ENCODE results near the gene LOC101059915.
"Not testable (repeated sequence)": the region's sequence is repeated elsewhere in the genome, so short reads cannot be mapped to it uniquely, and the experiment has no call there.

The LOC101059915 gene

GRCh38 chrX:71640002-71640401, 27.3 kb upstream of the LOC101059915 start:
- Histone ChIP-seq H2AK5ac (ENCODE audit: low read length, severe bottlenecking) (no peak overlapping the region), H3K4ac (ENCODE audit: low read depth in 1 of 2, low read length in 2 of 2) (no peak overlapping the region), H2BK120ac (ENCODE audit: low read depth, low read length) (no peak overlapping the region), H3K4me1 (ENCODE audit: control insufficient read depth, insufficient read depth, low read depth, low read length) (no peaks in the 10 kb centered on the region), H3K27ac (ENCODE audit: low read length, poor library complexity, severe bottlenecking) (no peak overlapping the region), H4K91ac (ENCODE audit: low read length) (no peak overlapping the region), H2BK5ac (ENCODE audit: low read depth, low read length, poor library complexity, severe bottlenecking) (no peak overlapping the region), H3K18ac (ENCODE audit: low read depth in 1 of 2, low read length in 2 of 2) (no peak overlapping the region), H3K9me3 (ENCODE audit: control insufficient read depth, low read length) (no peaks in the 10 kb centered on the region), H3K79me1 (replicated peaks; ENCODE audit: low read length, poor library complexity, severe bottlenecking) (no peaks in the 10 kb centered on the region), H3K36me3 (ENCODE audit: control insufficient read depth in 1 of 2, insufficient read depth in 2 of 2, low read depth in 1 of 2, low read length in 2 of 2) (no peaks in the 10 kb centered on the region), H3K14ac (ENCODE audit: low read length in 2 of 2) (no peak overlapping the region), H2BK12ac (ENCODE audit: low read length in 2 of 2) (no peak overlapping the region), H3K9ac (ENCODE audit: low read length) (no peak overlapping the region), H2BK15ac (ENCODE audit: low read depth, poor library complexity, severe bottlenecking) (no peak overlapping the region), H2AFZ (ENCODE audit: low read depth, low read length) (no peak overlapping the region), H3K23ac (ENCODE audit: low read length in 2 of 2) (no peak overlapping the region), H4K8ac (ENCODE audit: low read length) (no peak overlapping the region), H3K27me3 (ENCODE audit: control insufficient read depth in 1 of 2, insufficient read depth in 1 of 2, low read length in 2 of 2) (peaks cover 0 to 13% of the 10 kb centered on the region in 2 experiments), H3K4me2 (ENCODE audit: low read length, poor library complexity, severe bottlenecking) (no peak overlapping the region), H3K4me3 (ENCODE audit: insufficient read depth in 1 of 2, low read depth in 1 of 2, low read length in 2 of 2) (no peak overlapping the region)
- WGBS: 92% methylated on average over 3 of the region's 4 CpGs
- DNase-seq: no peak

- not testable (repeated sequence) for H3K4ac ChIP-seq (ENCODE audit: low read depth in 1 of 2, low read length in 2 of 2); H2AK5ac ChIP-seq (ENCODE audit: low read length, severe bottlenecking); H3K18ac ChIP-seq (ENCODE audit: low read depth in 1 of 2, low read length in 2 of 2); H3K9me3 ChIP-seq (ENCODE audit: control insufficient read depth, low read length); H2BK15ac ChIP-seq (ENCODE audit: low read depth, poor library complexity, severe bottlenecking); H3K4me2 ChIP-seq (ENCODE audit: low read length, poor library complexity, severe bottlenecking); H3K36me3 ChIP-seq (ENCODE audit: control insufficient read depth in 1 of 2, insufficient read depth in 2 of 2, low read depth in 1 of 2, low read length in 2 of 2); H4K91ac ChIP-seq (ENCODE audit: low read length); DNase-seq; H3K4me1 ChIP-seq (ENCODE audit: control insufficient read depth, insufficient read depth, low read depth, low read length); H3K23ac ChIP-seq (ENCODE audit: low read length in 2 of 2); H4K8ac ChIP-seq (ENCODE audit: low read length); H3K14ac ChIP-seq (ENCODE audit: low read length in 2 of 2); H3K79me1 ChIP-seq (replicated peaks; ENCODE audit: low read length, poor library complexity, severe bottlenecking); H2BK12ac ChIP-seq (ENCODE audit: low read length in 2 of 2); H2AFZ ChIP-seq (ENCODE audit: low read depth, low read length); H3K4me3 ChIP-seq (ENCODE audit: insufficient read depth in 1 of 2, low read depth in 1 of 2, low read length in 2 of 2); H3K27ac ChIP-seq (ENCODE audit: low read length, poor library complexity, severe bottlenecking); H3K9ac ChIP-seq (ENCODE audit: low read length); H2BK5ac ChIP-seq (ENCODE audit: low read depth, low read length, poor library complexity, severe bottlenecking); H2BK120ac ChIP-seq (ENCODE audit: low read depth, low read length)
- H3K27me3 ChIP-seq (ENCODE audit: control insufficient read depth in 1 of 2, insufficient read depth in 1 of 2, low read length in 2 of 2): peaks cover 0 to 19% of the 10 kb centered on the region in 2 experiments
- 57% methylated on average over 3 of the region's 6 CpGs for WGBS
Measured at GRCh38 chrX:71644406-71644805, 22.9 kb upstream of the LOC101059915 start.

GRCh38 chrX:71650333-71650969, 16.9 kb upstream of the LOC101059915 start:
- Histone ChIP-seq H3K4me2 (ENCODE audit: low read length, poor library complexity, severe bottlenecking) (no peak overlapping the region), H2BK5ac (ENCODE audit: low read depth, low read length, poor library complexity, severe bottlenecking) (no peak overlapping the region), H2AK5ac (ENCODE audit: low read length, severe bottlenecking) (no peak overlapping the region), H3K4me3 (ENCODE audit: insufficient read depth in 1 of 2, low read depth in 1 of 2, low read length in 2 of 2) (no peak overlapping the region), H4K8ac (ENCODE audit: low read length) (no peak overlapping the region), H3K79me1 (replicated peaks; ENCODE audit: low read length, poor library complexity, severe bottlenecking) (no peaks in the 10 kb centered on the region), H3K4ac (ENCODE audit: low read depth in 1 of 2, low read length in 2 of 2) (no peak overlapping the region), H2BK15ac (ENCODE audit: low read depth, poor library complexity, severe bottlenecking) (no peak overlapping the region), H3K23ac (ENCODE audit: low read length in 2 of 2) (no peak overlapping the region), H2BK120ac (ENCODE audit: low read depth, low read length) (no peak overlapping the region), H4K91ac (ENCODE audit: low read length) (no peak overlapping the region), H3K9ac (ENCODE audit: low read length) (no peak overlapping the region), H3K36me3 (ENCODE audit: control insufficient read depth in 1 of 2, insufficient read depth in 2 of 2, low read depth in 1 of 2, low read length in 2 of 2) (no peaks in the 10 kb centered on the region), H3K4me1 (ENCODE audit: control insufficient read depth, insufficient read depth, low read depth, low read length) (no peaks in the 10 kb centered on the region), H3K27ac (ENCODE audit: low read length, poor library complexity, severe bottlenecking) (no peak overlapping the region), H2AFZ (ENCODE audit: low read depth, low read length) (no peak overlapping the region), H3K27me3 (ENCODE audit: control insufficient read depth in 1 of 2, insufficient read depth in 1 of 2, low read length in 2 of 2) (peaks cover 0 to 19% of the 10 kb centered on the region in 2 experiments), H3K9me3 (ENCODE audit: control insufficient read depth, low read length) (no peaks in the 10 kb centered on the region), H2BK12ac (ENCODE audit: low read length in 2 of 2) (no peak overlapping the region), H3K18ac (ENCODE audit: low read depth in 1 of 2, low read length in 2 of 2) (no peak overlapping the region), H3K14ac (ENCODE audit: low read length in 2 of 2) (no peak overlapping the region)
- no CpG with 5 or more reads among the region's 4 CpGs for WGBS
- no peak for DNase-seq

- H2BK5ac ChIP-seq (ENCODE audit: low read depth, low read length, poor library complexity, severe bottlenecking): no peak overlapping the region
- peaks cover 7% of the 10 kb centered on the region for H3K9me3 ChIP-seq (ENCODE audit: control insufficient read depth, low read length)
- H2BK15ac ChIP-seq (ENCODE audit: low read depth, poor library complexity, severe bottlenecking): no peak overlapping the region
- no peak overlapping the region for H3K27ac ChIP-seq (ENCODE audit: low read length, poor library complexity, severe bottlenecking)
- no peak overlapping the region for H4K91ac ChIP-seq (ENCODE audit: low read length)
- no peak overlapping the region for H3K4me2 ChIP-seq (ENCODE audit: low read length, poor library complexity, severe bottlenecking)
- no peak overlapping the region for H3K14ac ChIP-seq (ENCODE audit: low read length in 2 of 2)
- no peak overlapping the region for H3K4ac ChIP-seq (ENCODE audit: low read depth in 1 of 2, low read length in 2 of 2)
- H2BK120ac ChIP-seq (ENCODE audit: low read depth, low read length): no peak overlapping the region
- no peak overlapping the region for H4K8ac ChIP-seq (ENCODE audit: low read length)
- peak; percentile 46 for DNase-seq
- H2BK12ac ChIP-seq (ENCODE audit: low read length in 2 of 2): no peak overlapping the region
- no peak overlapping the region for H3K23ac ChIP-seq (ENCODE audit: low read length in 2 of 2)
- H3K79me1 ChIP-seq (replicated peaks; ENCODE audit: low read length, poor library complexity, severe bottlenecking): no peaks in the 10 kb centered on the region
- H3K27me3 ChIP-seq (ENCODE audit: control insufficient read depth in 1 of 2, insufficient read depth in 1 of 2, low read length in 2 of 2): peaks cover 0 to 15% of the 10 kb centered on the region in 2 experiments
- no peak overlapping the region for H2AFZ ChIP-seq (ENCODE audit: low read depth, low read length)
- no peak overlapping the region for H3K4me3 ChIP-seq (ENCODE audit: insufficient read depth in 1 of 2, low read depth in 1 of 2, low read length in 2 of 2)
- no peak overlapping the region for H3K9ac ChIP-seq (ENCODE audit: low read length)
- H2AK5ac ChIP-seq (ENCODE audit: low read length, severe bottlenecking): no peak overlapping the region
- 100% methylated on average over 1 of the region's 2 CpGs for WGBS
- H3K18ac ChIP-seq (ENCODE audit: low read depth in 1 of 2, low read length in 2 of 2): no peak overlapping the region
- H3K4me1 ChIP-seq (ENCODE audit: control insufficient read depth, insufficient read depth, low read depth, low read length): no peaks in the 10 kb centered on the region
- H3K36me3 ChIP-seq (ENCODE audit: control insufficient read depth in 1 of 2, insufficient read depth in 2 of 2, low read depth in 1 of 2, low read length in 2 of 2): no peaks in the 10 kb centered on the region
Measured at GRCh38 chrX:71652405-71652804, 14.9 kb upstream of the LOC101059915 start.
